ENCODE measurements around the gene PROM1. TPM values are rescaled to one million over a fixed set of nuclear protein-coding genes. Genes with fewer than 3 reads are reported as not detected.

PROM1 gene
- total RNA-seq, 1 donor from 2014 or later, result not detected

DNA sequence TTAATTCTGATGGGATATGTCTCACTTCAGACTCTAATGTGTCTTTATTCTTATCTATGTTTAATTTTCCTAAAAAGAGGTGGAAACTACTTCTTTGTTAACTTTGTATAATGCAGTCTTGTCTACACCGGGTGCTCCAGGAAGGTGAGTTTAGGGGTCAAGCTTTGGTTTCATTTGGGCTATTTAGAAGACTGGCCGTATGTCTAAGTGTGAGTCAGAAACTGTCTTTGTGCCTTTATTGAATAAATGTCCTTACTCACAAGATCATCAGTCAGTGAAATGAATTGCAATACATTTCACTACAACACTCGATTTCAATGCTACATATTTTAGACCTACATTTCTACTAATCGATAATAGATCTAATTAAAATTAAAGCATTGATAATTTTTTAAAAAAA lies 56.2 kb downstream of the PROM1 start:
- intact Hi-C loops (cut with micrococcal nuclease), result loop anchor here (10.0 kb wide), 1 partner anchor 1307 kb away; no protein-coding TSS in a partner anchor

DNA sequence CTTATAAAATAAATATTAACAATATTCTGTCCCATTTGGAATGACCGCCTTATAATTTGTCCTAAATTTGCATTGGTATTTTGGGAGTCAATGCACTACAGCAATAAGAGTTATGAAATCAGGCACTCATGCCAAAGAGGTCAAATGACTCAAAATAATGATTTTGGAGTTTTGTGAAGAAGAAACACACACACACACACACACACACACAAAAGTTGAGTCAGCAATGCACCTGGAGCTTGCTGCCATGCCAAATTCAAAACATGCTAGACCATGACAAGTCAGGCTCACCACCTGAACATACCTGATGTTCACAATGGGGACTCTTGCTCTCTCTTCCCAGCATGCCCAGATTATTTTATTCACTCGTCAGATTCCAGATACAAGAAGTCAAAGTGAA lies 56.7 kb downstream of the PROM1 start:
- intact Hi-C loops (cut with micrococcal nuclease), result loop anchor here (10.0 kb wide), 1 partner anchor 1308 kb away; no protein-coding TSS in a partner anchor

DNA sequence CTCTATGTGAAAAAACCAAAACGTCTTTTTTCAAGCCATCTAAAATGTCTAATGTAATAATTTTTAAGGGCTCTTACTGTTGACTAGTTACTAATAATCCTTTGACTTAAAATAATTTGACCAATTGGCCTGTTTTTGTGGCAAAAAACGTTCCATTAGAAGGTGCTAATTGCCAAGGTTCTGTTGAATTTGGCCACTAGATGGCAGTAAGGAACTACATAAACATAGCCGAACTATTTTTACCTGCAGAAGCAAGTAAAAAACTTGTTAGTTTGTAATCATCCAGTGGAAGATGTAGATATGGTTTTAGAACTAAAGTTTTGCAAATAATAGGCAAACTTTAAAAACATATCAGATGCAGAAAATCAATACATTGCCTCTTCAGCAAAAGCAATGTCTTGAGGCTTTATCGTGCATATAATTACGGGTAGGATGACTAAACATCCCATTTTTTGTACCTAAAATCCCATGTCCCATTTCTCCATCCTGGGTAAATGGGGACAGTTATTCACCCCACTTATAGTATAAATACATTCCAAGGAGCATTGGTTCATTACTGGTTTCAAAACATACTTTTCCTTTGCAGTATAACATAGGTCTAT lies 57.6 kb downstream of the PROM1 start:
- intact Hi-C loops (cut with micrococcal nuclease), result loop anchor here (1.0 to 10.0 kb wide), 5 partner anchors 173 to 1309 kb away; no protein-coding TSS in a partner anchor

DNA sequence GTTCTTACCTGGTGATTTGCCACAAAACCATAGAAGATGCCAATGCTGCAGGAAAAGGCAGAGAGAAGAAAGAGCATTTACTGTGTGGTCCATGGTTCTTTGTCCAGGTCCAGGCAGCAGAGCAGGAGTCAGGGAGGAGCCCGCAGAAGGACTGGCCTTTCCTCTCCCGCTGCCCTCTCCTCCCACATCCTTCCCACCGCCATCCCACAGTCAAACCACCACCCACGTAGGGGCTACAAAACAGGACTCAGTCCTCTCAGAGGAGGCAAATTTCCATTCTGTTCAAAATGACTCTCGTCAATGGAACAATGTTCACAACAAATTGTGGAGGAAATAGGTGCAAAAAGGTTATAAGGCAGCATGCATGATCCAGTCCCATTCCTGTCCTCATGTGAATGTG lies 58.6 kb downstream of the PROM1 start:
- intact Hi-C loops (cut with micrococcal nuclease), result loop anchor here (10.0 kb wide), 1 partner anchor 1310 kb away; no protein-coding TSS in a partner anchor

DNA sequence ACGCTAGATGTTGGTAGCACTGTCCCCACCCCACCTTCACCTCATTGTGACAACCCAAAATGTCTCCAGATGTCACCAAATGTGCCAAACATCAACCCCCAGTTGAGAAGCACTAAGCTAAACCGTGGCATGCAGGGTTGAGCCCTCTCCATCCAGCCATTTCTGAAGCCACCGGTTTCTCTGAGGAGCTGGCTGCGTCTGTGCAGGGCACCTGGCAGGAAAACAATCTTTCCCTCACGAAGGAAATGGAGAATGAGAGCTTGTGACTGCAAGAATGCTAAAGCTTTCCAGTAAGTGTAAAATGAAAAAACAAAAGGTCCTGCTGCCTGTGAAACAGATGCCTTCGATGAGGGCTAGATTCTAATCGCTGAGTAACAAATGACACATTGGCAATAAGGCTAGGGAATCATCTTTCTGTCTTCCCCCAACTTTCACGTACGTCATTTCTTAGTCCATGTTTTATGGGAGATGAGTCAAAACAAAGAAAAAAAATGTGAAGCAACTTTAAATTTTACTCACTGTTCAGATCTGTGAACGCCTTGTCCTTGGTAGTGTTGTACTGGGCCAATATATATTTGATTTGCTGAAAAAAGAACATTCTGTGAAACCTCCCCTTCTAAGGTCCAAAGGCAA lies 59.9 kb downstream of the PROM1 start:
- intact Hi-C loops (cut with micrococcal nuclease), result loop anchor here (10.0 kb wide), 1 partner anchor 1311 kb away; no protein-coding TSS in a partner anchor

DNA sequence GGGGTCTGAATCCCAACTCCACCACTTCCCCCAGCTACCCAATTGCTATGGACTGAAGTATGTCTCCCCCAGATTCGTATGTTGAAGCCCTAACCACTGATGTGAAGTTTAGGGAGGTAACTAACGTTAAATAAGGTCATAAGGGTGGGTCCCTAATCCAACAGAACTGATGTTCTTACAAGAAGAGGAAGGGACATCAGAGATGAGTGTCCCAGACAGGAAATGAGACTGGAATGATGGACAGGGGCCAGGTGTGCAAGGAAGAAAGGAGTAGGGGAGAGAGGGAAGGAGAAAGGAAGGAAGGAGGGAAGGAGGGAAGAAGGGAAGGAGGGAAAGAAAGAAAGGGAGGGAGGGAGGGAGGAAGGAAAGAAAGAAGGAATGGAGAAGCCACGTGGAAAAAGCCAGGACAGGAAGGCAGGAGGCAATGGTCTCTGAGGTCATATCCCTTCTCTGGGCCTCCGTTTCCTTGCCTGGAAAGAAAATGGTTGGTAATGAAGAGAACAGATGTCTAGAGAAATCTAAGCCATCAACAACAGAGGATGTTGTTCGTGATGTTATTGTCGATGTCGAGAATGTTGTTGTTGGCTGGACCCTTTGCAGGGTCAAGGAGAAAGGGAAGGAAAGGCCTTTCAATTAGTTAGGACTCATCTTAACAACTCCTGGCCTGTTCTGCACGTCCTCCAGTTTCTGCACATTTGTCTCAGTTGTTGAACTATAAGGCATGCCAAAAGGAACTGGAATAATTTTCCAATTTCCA lies 61.8 kb downstream of the PROM1 start:
- intact Hi-C loops (cut with micrococcal nuclease), result loop anchor here (10.0 kb wide), 1 partner anchor 1313 kb away; no protein-coding TSS in a partner anchor

DNA sequence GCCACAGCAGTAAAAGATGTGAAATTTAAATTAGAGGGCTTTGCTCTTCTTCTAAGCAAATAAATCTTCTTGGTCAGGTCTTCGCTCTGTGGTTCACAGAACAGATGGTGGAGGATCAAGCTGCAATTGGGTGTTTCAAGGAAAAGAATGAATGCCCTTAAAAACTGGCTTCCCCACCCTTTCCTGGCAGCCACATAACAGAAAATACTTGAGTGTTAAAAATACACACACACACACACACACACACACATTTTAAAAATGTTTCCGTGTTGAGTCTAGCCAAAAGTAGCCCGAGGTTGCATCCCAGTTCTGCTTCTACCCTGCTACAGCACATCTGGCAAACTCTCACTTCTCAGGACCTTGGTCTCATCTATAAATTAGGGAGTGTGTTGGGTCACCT lies 64.2 kb downstream of the PROM1 start:
- intact Hi-C loops (cut with micrococcal nuclease), result loop anchor here (10.0 kb wide), 1 partner anchor 1315 kb away; no protein-coding TSS in a partner anchor

DNA sequence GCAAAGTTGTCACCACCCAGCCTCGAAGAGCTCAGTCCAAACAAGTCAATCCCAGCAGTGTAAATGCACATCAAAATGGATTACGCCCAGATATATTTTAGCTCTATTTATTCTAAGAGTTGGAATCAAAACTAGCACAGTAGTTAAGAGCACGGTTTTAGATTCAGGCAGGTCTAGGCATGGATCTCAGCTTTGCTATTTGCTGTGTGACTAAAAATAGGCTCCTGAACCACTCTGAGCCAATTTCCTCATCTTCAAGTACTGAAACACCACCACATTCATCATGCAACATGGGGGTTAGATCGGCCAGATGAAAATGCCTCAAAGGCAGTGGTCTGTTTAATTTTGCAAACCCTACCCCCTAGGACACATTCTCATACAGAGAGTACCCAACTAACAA lies 65.0 kb downstream of the PROM1 start:
- intact Hi-C loops (cut with micrococcal nuclease), result no loop called here

DNA sequence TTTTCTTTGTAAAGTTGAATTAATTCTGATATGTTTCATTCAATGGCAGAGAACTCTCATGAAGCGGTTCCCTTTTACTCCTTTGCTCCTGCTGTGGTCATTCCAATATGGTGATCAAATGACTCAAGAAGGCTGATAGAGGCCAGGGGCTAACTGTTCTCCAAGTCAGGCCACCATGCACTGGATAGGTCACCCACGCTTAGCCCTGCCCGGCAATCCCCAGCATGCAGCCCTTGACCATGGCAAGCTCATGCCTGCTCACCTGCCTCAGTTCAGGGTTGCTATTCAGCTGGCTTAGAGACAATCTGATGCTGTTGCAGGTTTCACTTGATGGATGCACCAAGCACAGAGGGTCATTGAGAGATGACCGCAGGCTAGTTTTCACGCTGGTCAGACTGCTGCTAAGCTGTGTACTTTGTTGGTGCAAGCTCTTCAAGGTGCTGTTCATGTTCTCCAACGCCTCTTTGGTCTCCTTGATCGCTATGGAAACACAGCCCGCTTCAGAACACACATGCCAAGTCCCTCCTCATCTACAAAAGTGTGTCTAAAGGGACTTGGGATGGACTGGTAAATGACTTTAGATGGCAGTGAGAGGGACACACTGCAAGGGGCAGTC lies 65.7 kb downstream of the PROM1 start:
- intact Hi-C loops (cut with micrococcal nuclease), result no loop called here

DNA sequence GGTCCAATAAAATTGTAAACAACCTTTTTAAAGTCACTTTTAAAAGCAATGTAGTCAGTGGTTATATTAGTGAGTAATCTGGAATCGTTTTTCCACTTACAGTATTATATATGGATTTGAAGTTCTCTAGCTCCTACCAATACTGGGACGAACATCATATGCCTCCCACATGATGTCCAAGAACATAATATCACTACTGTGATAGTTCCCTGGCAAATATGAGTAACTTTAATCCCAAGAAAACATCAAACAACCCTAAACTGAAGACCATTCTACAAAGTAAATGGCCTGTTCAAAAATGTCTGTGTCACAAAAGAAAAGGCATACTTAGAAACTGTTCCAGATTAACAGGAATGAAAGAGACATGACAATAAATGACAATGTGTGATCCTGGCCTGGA lies 67.3 kb downstream of the PROM1 start:
- intact Hi-C loops (cut with micrococcal nuclease), result no loop called here

DNA sequence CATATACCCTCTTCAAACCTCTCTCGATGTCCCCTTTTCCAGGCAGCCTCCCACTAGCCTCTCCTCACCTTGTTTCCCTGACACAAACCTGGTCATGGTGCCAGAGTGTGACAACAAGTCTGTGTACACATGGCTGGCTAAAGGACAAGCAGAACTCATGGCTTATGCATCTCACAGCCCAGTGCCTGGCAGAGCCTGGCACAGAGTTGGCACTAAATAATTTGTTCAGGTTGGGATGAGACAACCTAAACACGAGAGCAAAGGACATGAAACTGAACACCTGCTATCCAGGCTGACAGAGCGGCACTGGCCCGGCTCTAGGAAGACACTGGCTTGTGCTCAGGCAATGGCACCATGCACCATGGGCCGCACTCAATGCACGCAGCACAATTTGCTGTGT lies 72.7 kb downstream of the PROM1 start:
- intact Hi-C loops (cut with micrococcal nuclease), result no loop called here

DNA sequence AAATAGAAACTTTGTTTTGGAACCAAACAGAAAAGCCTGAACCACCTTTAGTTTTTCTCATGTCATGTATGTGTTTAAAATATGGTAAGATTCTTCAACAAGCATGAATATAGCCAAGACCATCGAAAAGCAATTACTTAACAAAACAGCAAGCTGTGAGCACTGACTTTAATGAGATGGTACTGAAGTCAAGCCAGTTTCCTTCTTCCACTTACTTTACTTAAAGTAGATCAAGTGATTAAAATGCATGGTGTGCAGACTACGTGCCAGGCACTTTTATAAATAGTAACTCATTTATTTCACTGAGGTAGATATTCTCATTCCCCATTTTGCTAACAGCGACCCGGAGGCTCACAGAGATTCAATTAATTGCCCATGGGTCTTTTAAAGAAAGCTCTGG lies 74.7 kb downstream of the PROM1 start:
- intact Hi-C loops (cut with micrococcal nuclease), result no loop called here

DNA sequence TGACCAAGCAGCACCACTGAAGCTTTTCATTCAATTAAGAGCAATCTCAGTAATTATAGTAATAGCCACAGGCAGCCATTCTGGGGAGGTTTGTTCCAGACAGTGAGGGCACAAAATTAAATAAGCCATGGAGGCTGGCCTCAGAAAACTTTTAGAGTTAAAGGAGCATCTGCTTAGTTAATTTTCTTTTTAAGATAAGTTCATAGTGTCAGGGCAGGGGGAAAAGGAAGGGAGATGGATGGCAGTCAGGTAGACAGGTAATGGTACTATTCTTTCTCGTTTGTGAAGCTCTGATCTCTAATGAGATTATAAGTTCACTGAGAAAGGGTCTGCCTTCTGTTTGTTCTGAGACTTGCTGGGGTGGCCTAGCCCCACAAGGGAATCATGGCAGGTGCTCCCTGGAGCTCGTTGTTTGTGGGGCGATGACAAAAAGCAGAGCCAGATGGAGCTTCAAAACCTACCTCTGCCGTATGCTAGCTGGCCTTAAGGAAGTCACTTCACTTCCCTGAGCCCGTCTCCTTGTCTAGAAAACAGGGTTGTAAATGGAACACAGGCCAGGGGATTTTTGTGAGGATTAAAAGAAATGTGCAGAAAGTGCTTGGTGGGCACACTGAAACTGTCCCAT lies 76.2 kb downstream of the PROM1 start:
- intact Hi-C loops (cut with micrococcal nuclease), result no loop called here

DNA sequence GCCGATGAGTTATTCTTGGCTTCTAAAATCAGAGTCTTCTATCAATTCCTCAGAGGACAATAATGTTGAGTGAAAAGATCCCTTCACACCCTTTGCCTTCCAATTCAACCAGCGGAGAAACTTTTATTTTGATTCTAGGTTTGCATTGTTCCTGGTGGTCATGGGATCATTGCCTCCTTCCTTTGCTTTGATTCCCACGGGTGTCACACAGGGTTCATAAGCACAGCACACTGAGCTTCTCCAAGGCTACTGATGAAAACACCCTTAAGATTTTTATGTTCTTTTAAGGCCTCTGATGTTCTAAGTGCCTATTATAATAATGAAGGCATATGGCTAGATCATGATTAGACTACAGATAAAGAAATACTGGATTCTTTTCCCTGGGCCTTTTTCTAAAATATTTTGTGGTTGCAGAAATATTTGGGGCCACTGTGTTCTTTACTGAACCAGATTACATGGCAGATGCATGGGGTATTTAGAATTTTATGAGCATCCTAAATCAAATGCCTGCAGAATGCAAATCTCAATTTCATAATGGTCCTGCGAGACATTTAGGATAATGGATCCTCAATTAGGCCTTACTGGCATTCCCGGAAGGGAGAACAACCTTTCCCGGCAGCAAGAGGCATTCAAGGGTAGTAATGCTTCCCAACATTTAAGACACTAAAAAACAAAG lies 76.9 kb downstream of the PROM1 start:
- intact Hi-C loops (cut with micrococcal nuclease), result no loop called here

DNA sequence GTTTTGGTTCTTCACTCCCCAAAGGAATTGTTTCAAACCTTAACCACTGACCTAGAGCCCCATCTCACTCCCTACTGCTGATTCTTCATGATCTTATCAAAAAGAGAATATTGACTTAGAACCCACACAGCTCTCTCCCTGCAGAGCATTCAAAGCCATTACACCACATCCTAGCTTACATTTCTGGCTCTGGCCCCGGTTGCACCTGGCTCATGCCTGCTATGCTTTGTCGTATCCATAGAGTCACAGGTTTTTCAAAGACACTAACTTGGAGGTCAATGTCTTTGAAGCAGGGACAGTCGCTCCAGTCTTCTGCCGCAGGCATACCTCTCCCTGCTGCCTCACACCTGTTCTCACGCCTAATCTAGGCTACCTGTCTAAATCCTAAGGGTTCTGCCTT lies 78.1 kb downstream of the PROM1 start:
- intact Hi-C loops (cut with micrococcal nuclease), result no loop called here

DNA sequence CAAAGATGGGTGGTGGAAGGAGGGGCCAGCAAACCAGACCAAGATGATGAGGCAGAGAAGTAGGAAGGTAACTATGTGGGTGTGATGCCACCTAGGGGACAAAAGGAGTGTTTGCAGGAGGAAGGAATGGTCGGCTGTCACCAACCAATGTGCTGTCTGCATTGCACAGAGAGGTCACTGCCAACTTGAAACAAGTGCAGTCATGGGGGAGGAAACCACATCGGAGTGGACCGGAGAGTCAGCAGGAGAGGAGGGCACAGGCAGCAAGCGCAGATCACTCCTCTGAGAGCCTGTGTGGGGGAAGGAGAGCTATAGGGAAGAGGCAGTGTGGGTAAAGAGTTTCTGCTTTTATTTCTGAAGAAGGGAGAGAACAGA lies 82.4 kb downstream of the PROM1 start:
- intact Hi-C loops (cut with micrococcal nuclease), result loop anchor here (1.0 kb wide), 6 partner anchors 38 to 770 kb away; partner anchors contain the start of gene FGFBP2

DNA sequence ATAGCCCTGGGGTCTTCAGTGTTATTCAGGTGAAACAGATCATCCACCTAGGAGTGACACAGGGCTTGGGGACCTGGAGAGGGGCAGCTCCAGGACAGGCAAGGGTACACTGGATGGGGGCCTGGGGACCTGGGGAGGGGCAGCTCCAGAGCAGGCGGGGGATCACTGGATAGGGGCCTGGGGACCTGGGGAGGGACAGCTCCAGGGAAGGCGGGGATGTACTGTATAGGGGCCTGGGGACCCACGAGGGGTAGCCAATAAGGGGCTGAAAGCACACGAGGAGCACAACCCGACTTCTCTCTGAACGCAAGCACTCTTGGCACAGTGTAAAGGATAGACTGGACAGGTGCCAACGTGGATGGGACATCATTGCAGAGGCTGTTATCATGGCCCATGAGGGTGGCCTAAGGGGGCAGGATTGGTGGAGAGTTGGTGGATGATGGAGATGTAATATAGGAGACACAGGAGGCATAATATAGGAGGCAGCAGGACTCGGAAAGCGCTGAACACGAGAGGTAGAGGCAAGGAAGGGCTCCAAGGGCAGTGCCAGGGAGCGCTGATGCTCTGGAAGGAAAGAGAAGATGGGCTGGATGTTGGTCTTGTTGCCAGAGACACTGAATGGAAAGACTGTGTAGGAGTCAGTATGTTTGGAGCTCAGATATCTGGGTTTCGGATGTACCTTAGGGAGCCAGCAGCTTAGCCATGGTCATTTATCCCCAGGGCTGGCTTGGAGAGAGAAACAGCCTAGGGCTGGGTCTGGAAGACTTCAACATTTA lies 82.9 kb downstream of the PROM1 start:
- intact Hi-C loops (cut with micrococcal nuclease), result loop anchor here (1.0 kb wide), 6 partner anchors 38 to 770 kb away; partner anchors contain the start of gene FGFBP2

DNA sequence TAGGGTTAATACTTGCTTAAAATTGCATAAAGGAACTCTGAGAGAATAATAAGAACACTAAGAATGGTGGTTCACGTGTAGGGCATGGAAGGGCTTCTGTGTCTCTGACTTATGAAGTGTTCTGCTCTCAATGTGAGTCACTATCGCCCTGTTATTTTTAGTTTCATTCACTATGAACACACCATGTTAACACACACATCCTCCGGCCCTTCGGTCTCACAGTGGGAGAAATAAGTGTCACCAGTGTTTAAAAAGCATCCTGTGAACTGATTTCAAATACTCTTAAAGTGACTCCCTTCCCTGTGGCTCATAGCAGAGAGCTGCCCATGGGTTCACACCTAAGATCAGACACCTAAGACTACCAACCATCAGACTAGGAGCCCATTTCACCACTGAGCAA lies 87.0 kb downstream of the PROM1 start:
- intact Hi-C loops (cut with micrococcal nuclease), result no loop called here

DNA sequence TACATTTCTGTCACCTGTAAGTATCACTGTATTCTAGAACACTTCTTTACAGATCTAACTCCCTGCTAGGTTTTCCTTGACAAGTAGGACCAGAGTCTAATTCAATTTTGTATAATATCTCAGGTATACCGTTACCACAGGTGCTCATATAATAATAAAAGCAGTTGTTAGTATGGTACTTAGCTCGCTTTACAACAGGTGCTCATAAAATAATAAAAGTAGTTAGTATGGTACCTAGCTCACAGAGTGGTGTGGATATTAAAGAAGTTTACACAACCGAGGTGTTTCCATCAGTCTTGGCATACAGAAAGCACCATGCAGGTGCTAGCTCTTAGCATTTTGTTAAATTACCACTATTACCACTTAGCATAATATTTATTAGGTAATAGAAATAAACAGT lies 88.0 kb downstream of the PROM1 start:
- intact Hi-C loops (cut with micrococcal nuclease), result no loop called here

DNA sequence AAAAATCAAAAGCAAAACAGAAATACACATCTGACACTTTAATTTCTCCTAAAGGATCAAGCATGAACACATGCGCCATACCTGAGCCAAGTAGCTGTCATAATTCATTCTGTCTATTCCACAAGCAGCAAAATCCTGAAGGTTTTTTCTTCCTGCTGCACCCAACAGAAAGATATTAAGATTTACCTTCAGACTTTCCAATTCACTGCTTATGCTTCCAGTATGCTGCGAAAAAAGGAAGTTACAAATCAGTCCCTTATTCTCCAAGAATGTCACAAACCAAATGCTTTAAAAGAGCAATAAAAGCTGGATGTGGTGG lies 91.7 kb downstream of the PROM1 start:
- intact Hi-C loops (cut with micrococcal nuclease), result no loop called here
